H54 (cell line): ENCODE measurements around the gene REEP5.

Experiments
- DNase-seq: peaks from one replicate; pipeline ENCODE4 v3.0.0; 2011; ENCODE audit warnings: low spot score, mixed read lengths; ENCODE audit not compliant: insufficient read length
- FAIRE-seq: peaks from 3 replicates; lab custom pipeline; 2011; peaks lifted over from hg19 to GRCh38; lab: Jason Lieb, UNC
- POLR2A ChIP-seq: IDR thresholded peaks from 2 replicates; pipeline ENCODE4 v1.6.1; 2011; ENCODE audit warnings: low read depth, mild to moderate bottlenecking, low read length

REEP5 gene

DNA sequence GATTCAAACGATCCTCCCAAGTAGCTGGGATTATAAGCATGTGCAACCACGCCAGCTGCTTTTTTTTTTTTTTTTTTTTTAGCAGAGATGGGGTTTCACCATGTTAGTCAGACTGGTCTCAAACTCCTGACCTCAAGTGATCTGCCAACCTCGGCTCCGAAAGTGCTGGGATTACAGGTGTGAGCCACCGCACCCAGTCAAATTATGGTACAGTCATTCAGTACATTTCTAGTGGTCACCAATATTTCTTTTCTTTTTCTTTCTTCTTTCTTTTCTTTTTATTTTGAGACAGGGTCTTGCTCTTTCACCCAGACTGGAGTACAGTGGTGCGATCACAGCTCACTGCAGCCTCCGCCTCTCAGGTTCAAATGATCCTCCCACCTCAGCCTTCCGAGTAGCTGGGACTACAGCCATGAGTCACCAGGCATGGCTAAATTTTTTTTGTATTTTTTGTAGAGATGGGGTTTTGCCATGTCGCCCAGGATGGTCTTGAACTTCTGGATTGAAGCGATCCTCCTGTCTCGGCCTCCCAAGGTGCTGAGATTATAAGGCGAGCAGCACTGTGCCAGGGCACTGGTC is 29.2 kb upstream of the REEP5 start:
- DNase-seq = no peak
- FAIRE-seq = no peak
- no peak for TF ChIP-seq POLR2A

DNA sequence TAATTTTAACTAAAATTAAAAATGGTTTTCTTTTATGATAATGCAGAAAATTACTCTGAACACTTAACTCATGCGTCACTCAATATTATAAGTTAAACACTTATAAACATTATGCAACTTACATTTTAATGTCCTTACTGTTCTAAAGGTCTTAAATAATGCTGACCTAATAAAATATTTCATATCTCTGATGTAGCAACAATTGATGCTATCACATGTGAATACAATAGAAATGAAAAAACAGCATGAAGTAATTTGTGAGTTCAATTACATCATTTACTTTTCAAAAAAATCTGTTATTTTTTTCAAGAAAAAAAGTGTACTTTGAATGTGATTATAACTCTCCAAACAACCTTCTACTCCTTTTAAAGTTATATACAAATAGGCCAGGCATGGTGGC is 26.4 kb upstream of the REEP5 start:
- no peak for FAIRE-seq
- DNase-seq = no peak
- TF ChIP-seq POLR2A = no peak

DNA sequence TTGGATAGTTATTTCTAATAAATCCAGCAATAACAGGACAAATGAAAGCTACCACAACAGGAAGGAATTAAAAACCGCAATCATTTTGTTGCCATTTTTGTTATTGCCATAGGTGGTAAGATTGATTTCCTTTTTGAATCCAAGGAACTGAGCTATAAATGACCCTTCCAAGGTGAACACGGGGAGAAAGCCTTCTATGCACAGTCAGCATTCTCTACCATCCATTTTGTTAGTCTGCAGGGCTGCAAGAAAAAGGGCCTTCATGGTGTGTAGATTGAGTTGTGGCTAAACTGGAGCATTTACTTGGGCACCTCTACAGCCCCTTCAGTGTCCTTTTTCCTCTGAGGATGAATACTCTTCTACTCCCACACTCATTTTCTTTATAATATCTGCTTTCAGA is 18.6 kb upstream of the REEP5 start:
- no peak for DNase-seq
- no peak for FAIRE-seq
- TF ChIP-seq POLR2A = no peak

DNA sequence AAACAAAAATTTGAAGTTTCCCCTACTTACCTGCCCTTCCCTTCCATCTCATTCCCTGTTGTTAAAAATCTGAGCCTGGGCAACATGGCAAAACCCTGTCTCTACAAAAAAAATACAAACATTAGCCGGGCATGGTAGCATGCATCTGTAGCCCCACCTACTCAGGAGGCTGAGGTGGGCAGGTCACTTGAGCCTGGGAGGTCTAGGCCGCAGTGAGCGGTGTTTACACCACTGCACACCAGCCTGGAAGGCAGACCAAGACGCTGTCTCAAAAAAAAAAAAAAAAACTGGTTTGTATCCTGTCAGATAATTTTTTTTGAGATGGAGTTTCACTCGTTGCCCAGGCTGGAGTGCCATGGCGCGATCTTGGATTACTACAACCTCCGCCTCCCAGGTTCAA is 16.3 kb upstream of the REEP5 start:
- FAIRE-seq (no peak), DNase-seq (no peak)
- no peak for TF ChIP-seq POLR2A

DNA sequence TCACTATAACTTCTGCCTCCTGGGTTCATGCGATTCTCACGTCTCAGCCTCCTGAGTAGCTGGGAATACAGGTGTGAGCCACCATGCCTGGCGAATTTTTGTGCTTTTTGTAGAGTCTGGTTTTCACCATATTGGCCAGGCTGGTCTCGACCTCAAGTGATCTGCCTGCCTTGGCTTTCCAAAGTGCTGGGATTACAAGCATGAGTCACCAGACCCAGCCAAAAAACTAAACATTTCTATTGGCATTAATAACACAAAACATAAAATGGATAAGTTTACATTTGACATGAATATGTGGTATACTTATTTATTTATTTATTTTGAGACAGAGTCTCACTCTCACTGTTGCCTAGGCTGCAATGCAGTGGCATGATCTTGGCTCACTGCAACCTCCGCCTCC is 13.6 kb upstream of the REEP5 start:
- no peak for DNase-seq
- FAIRE-seq = no peak
- no peak for TF ChIP-seq POLR2A

DNA sequence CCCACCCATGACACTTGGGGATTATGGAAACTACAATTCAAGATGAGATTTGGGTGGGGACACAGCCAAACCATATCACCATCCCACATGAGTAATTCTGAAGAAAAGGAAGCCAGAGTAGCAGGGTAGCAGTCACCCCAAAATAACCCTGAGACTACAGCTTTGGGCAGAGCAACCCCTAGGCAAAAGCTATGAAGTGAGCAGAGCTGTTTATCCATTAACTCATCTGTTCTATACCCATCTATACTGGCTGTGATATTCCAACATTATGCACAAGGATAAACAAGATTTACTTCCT is 12.3 kb upstream of the REEP5 start:
- DNase-seq (no peak), FAIRE-seq (no peak)
- TF ChIP-seq POLR2A = no peak

DNA sequence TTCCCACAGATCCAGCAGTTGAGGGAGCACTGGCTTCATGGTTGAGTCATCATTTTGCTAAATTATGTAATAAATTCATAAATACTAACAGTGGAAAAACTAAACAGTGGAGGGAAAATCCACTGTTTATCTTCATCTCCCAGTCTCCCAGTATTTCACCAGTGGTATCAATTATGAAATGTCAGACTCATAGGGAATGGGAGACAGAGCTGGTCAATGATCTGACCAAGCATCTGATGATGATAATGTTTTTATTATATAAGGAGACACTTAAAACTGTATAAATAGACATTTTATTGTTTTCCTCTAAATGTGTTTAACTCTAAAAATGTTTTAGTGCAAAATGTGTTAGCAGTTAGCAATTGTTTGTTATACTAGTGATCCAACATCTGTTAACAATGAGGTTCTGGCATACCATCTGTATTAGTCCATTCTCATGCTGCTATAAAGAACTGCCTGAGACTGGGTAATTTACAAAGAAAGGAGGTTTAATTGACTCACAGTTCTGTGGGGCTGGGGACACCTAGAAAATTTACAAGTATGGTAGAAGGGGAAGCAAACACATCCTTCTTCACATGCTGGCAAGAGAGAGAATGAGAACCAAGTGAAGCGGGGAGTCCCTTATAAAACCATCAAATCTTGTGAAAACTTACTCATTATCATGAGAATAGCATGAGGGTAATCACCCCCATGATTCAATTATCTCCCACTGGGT is 11.8 kb upstream of the REEP5 start:
- no peak for FAIRE-seq
- no peak for TF ChIP-seq POLR2A
- no peak for DNase-seq

DNA sequence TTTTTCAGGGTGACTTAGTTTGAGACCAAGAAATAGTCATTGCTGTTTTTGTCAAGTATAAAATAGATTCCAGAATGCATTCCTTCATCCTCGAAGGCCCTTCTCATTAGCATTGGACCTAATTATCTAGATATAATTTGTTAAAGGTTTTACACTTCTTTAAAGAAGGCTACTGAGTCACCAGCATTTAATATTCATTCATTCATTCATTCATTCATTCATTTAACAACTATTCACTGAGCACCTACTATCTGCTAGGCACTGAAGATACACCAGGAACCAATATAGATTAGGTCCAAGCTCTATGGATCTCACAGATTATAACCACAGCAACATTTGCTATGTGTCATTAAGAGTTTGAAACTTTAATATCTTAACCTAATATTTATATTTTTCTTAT is 11.1 kb upstream of the REEP5 start:
- DNase-seq = no peak
- no peak for TF ChIP-seq POLR2A
- FAIRE-seq = no peak

DNA sequence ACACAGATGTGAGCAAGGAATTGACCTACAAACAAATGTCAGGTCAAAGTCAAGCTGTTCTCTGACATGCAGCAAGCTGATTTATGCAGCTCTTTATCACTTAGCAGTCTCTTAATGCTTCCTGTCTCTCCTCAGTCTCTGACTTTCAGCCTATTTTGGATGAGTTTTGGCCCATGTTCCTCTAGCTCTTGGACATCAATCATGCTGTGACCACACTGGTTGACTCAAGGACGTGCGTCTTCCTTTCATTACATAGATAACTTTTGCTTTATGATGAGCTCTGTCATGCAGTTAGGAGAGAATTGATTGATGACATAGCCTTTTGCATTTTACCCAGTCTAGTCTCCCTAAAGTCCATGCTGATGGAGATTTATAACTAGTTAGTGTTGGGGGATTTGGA is 9.4 kb upstream of the REEP5 start:
- DNase-seq = no peak
- no peak for TF ChIP-seq POLR2A

DNA sequence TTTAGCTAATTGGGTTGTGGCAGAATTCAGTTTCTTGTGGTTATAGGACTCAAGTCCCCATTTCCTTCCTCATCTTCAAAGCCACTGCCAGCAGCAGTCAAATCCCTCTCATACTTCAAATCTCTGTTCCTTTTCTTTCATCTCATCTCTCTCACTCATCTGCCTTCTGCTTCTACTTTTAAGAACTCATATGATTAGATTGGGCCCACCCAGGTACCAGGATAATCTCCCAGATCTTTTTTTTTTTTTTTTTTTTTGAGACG is 8.0 kb upstream of the REEP5 start:
- FAIRE-seq = no peak
- no peak for TF ChIP-seq POLR2A
- DNase-seq = no peak

More for the DNA sequence above, 9.4 kb upstream of the REEP5 start:
- FAIRE-seq = peak; percentile 78

DNA sequence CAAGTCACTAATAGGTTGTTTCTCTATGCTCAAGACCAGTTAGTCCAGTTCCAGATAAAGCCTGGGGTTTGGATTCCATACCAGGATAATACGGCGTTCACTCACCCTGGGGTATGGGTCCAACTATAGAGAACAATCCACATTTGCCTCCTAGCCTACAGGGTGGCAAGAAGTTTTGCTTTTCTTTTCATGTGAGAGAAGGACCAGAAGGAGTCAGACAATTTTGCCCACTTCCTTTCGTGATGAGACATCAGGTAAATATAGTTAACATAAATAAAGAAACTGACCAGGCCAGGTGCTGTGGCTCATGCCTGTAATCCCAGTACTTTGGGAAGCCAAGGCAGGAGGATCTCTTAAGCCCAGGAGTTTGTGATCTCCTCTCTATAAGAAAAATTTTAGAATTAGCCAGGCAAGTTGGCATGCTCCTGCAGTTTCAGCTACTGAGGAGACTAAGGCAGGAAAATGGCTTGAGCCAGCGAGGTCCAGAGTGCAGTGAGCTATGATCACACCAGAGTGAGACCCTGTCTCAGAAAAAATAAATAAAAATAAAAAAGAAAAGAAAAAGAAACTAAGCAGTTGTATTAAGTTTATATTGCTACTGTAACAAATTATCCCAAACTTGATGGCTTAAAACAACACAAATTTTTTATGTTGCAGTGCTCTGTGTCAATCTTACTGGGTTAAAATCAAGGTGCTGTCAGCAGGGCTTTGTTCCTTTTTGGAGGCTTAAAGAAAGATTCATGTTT is 7.5 kb upstream of the REEP5 start:
- FAIRE-seq (no peak), DNase-seq (no peak)
- TF ChIP-seq POLR2A = no peak

DNA sequence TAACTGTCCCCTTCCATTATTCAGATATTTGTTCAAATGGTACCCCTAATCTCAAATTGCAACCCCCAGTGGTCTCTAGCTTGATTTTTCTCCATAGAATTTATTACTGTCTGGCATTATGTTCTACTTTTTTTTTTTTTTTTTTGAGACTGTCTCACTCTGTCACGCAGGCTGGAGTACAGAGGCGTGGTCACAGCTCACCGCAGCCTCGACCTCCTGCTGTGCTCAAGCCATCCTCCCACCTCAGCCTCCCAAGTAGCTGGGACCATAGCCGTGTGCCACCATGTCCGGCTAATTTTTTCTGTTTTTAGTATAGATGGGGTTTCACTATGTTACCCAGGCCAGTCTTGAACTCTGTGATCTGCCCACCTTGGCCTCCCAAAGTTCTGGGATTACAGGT is 2.0 kb upstream of the REEP5 start:
- no peak for TF ChIP-seq POLR2A
- FAIRE-seq = no peak
- no peak for DNase-seq

DNA sequence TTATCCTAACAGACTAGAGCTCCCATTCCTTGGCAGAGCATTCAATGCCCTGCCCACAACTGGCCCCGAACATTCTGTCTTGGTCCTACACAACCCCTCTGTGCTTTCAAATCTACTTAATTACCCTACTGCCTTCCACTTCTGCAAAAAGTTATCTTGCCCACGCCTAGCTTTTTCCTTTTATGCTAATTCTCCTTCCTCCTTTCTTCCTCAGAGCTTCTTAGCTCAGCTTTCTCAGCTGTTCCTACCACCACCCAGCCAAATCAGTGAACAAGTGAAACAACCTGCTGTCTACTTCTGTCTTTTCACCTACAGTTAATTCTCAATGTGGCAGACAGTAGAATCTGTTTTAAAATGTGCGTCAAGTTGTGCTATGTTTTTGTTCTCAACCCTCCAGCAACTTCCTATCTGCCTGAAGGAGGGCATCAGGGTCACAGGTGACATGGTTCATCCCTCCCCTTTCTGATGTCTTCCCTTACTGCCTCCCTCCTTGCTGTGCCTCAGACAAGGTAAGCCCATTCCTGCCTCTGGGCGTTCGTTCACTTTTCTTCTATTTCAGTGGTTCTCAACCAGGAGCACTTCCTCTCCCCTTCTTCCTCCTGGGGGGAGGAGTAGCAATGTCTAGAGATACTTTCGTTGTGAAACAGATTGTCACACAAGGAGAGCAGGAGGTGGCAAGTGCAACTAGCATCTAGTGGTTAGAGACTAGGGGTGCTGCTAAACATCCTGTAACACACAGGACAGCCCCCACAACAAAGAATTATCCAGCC is 1.3 kb upstream of the REEP5 start:
- TF ChIP-seq POLR2A = no peak
- FAIRE-seq (no peak), DNase-seq (no peak)
